ENCODE data around the gene TRIM77. TPM values are rescaled to one million over a fixed set of nuclear protein-coding genes. Genes with fewer than 3 reads are reported as not detected.
"Not testable (repeated sequence)": the region's sequence is repeated elsewhere in the genome, so short reads cannot be mapped to it uniquely, and the experiment has no call there.

TRIM77 gene
- total and polyA plus RNA-seq, 2 experiments from 2014 or later: not detected

DNA sequence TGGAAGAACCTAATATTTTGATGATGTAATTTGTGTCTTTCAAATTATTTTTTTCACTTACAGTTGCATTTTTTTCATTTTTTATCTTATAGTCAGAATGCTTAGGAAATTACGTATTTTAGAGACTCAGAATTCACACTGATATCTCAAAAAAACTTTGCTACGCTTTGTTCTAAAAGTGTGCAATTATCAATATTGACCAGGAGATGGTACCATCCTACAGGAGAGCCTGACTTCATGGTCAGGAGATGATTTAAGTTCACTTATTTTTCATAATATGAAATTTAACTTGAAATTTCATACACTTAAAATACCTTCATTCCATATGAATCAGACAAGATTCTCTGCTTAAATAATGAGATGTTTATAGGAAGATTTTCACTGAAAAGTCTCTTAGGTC, 34.7 kb upstream of the TRIM77 start:
- H3K36me3 ChIP-seq (ENCODE audit: low read depth); H3K9ac ChIP-seq; H2AFZ ChIP-seq; H3F3A ChIP-seq (ENCODE audit: insufficient read depth); H3K9me3 ChIP-seq (ENCODE audit: low read depth); H3K4me2 ChIP-seq (ENCODE audit: unreplicated experiment); H3K4me3 ChIP-seq; H3K27me3 ChIP-seq (replicated peaks; ENCODE audit: insufficient read depth); H3K79me2 ChIP-seq (ENCODE audit: insufficient read depth); H3K27ac ChIP-seq; H3K9me2 ChIP-seq (ENCODE audit: insufficient read depth); H3K4me1 ChIP-seq (ENCODE audit: insufficient read depth); in situ Hi-C loops (cut with MboI); H4K20me1 ChIP-seq (ENCODE audit: insufficient read depth): not testable (repeated sequence)
- DNase-seq: peak; percentile 21
- 11 to 17% methylated on average over 2 of the region's 2 CpGs for WGBS, 2 experiments (ENCODE audit: low coverage in 1 of 2, low lambda C conversion rate in 2 of 2, missing lambda C conversion rate in 2 of 2)

GRCh38 chr11:89675948-89676347, 34.2 kb upstream of the TRIM77 start:
- in situ Hi-C loops (cut with MboI); DNase-seq; H3K36me3 ChIP-seq (ENCODE audit: low read depth); H3K9me3 ChIP-seq (ENCODE audit: low read depth); H3K79me2 ChIP-seq (ENCODE audit: insufficient read depth); H3K9me2 ChIP-seq (ENCODE audit: insufficient read depth); H3K27ac ChIP-seq; H3K4me3 ChIP-seq; H4K20me1 ChIP-seq (ENCODE audit: insufficient read depth); H3K27me3 ChIP-seq (replicated peaks; ENCODE audit: insufficient read depth); H3K4me2 ChIP-seq (ENCODE audit: unreplicated experiment); H3K9ac ChIP-seq; H3F3A ChIP-seq (ENCODE audit: insufficient read depth); H3K4me1 ChIP-seq (ENCODE audit: insufficient read depth); H2AFZ ChIP-seq: not testable (repeated sequence)
- WGBS, 2 experiments (ENCODE audit: low coverage in 1 of 2, low lambda C conversion rate in 2 of 2, missing lambda C conversion rate in 2 of 2): 27 to 30% methylated on average over 4 of the region's 4 CpGs

DNA sequence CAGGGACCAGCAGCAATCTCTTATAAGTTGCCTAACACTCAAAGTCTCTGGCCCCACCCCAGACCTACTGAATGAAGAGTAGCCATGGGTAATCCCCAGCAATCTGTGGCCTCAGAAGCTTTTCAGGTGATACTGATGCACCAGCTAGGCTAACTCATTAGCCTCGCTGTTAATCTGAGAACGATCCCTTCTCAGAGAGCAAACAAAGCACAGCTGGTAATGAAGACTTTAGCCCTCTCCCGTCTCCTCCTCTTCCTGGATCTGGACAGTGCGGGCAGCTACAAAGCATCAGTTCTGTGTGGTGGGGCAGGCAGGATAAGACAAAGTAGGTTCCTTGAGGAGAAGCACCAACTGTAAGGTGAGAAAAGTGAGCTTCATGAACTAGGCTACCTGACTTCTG, 3.0 kb upstream of the TRIM77 start:
- H3K4me1 ChIP-seq (ENCODE audit: insufficient read depth); H3K79me2 ChIP-seq (ENCODE audit: insufficient read depth); H3K4me3 ChIP-seq; H3K9ac ChIP-seq; H4K20me1 ChIP-seq (ENCODE audit: insufficient read depth); H3K27me3 ChIP-seq (replicated peaks; ENCODE audit: insufficient read depth); H3K9me2 ChIP-seq (ENCODE audit: insufficient read depth); H3K36me3 ChIP-seq (ENCODE audit: low read depth); H3K4me2 ChIP-seq (ENCODE audit: unreplicated experiment); DNase-seq; H3K27ac ChIP-seq; H2AFZ ChIP-seq; in situ Hi-C loops (cut with MboI); H3F3A ChIP-seq (ENCODE audit: insufficient read depth); H3K9me3 ChIP-seq (ENCODE audit: low read depth): not testable (repeated sequence)
- WGBS, 2 experiments (ENCODE audit: low coverage in 1 of 2, low lambda C conversion rate in 2 of 2, missing lambda C conversion rate in 2 of 2): 35 to 46% methylated on average over 4 of the region's 4 CpGs

DNA sequence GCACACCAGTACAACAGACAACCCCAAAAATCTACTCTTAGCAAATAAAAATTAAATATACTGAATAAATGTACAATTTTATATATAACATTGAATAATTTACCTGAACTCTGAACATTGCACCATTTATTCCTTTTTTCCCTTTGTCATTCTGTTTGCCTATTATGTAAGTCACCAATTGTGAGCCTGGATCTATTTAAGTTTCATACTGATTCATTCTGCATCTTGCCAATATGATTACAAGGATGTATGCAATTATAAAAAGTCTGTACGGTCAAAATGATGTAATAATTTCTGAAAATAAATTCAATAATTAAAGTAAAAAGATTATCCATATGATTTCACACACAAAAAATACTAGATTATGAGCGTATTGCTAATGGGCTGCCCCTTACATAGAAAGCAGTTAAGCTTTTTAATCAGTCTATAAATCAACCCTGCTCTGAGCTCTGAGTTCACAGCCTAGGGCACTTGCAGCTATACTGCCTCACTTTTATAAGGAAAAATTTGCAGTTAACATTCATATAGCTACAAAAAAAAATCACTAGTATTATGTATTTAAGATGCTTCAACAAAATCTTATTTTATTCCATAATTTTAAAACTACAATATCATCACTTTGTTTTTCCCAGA, 14.9 kb downstream of the TRIM77 start:
- H3K9me2 ChIP-seq (ENCODE audit: insufficient read depth); H3K36me3 ChIP-seq (ENCODE audit: low read depth); H3K9me3 ChIP-seq (ENCODE audit: low read depth); H3K4me1 ChIP-seq (ENCODE audit: insufficient read depth); H3K9ac ChIP-seq; in situ Hi-C loops (cut with MboI); H3K4me3 ChIP-seq; H2AFZ ChIP-seq; H3K4me2 ChIP-seq (ENCODE audit: unreplicated experiment); H4K20me1 ChIP-seq (ENCODE audit: insufficient read depth); DNase-seq; H3K27ac ChIP-seq; H3F3A ChIP-seq (ENCODE audit: insufficient read depth); H3K27me3 ChIP-seq (replicated peaks; ENCODE audit: insufficient read depth); H3K79me2 ChIP-seq (ENCODE audit: insufficient read depth): not testable (repeated sequence)
- 2 to 4% methylated on average over 2 of the region's 2 CpGs for WGBS, 2 experiments (ENCODE audit: low coverage in 1 of 2, low lambda C conversion rate in 2 of 2, missing lambda C conversion rate in 2 of 2)

DNA sequence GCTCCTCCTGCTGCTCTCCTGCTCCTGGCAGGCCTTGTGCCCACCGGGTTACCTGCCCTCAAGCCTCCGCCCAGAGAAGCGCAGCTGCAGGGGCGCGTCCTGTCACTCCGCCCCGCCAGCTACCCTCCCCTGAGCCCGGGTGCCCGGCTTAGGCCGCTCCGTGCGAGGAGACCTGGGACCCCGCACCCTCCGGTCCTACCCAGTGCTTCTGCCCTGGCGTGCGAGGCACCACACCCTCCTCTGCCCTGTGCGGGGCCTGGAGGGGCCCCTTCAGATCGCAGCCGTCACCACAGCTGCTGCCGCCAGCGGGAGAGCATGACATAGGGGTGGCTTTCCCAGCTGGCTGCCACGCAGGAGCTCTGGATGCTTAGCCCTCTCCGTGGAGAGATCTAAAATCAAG, 20.1 kb downstream of the TRIM77 start:
- DNase-seq; H3K9me2 ChIP-seq (ENCODE audit: insufficient read depth); H3K4me1 ChIP-seq (ENCODE audit: insufficient read depth); H2AFZ ChIP-seq; H3K79me2 ChIP-seq (ENCODE audit: insufficient read depth); in situ Hi-C loops (cut with MboI); H3K27ac ChIP-seq; H4K20me1 ChIP-seq (ENCODE audit: insufficient read depth); H3K27me3 ChIP-seq (replicated peaks; ENCODE audit: insufficient read depth); H3F3A ChIP-seq (ENCODE audit: insufficient read depth); H3K9ac ChIP-seq; H3K4me2 ChIP-seq (ENCODE audit: unreplicated experiment); H3K9me3 ChIP-seq (ENCODE audit: low read depth); H3K36me3 ChIP-seq (ENCODE audit: low read depth); H3K4me3 ChIP-seq: not testable (repeated sequence)
- 48 to 60% methylated on average over 13 to 23 of the region's 23 CpGs for WGBS, 2 experiments (ENCODE audit: low coverage in 1 of 2, low lambda C conversion rate in 2 of 2, missing lambda C conversion rate in 2 of 2)

Data from GM23248 (cell line).